RWPE2 (cell line): ENCODE data around the gene PCDH1.

Experiments
- ATAC-seq: fragments of 200-7000 bp; cut with Tn5 transposase; 3 replicates; pipeline ENCODE4 v1.9.1; 2021; ENCODE audit warnings: low read depth
- DNase-seq: peaks from one replicate; pipeline ENCODE4 v3.0.0-alpha.2; 2020; ENCODE audit warnings: low spot score
- H3K27ac ChIP-seq: fragments of 450-650 bp; 2 replicates; pipeline ENCODE4 v1.5.1; 2017; ENCODE audit warnings: mild to moderate bottlenecking; ENCODE audit not compliant: poor library complexity, severe bottlenecking
- H3K27me3 ChIP-seq: fragments of 250-450 bp; sonication (Bioruptor Pico); 2 replicates; pipeline ENCODE4 v1.5.1; 2021; ENCODE audit warnings: mild to moderate bottlenecking, moderate library complexity; ENCODE audit not compliant: insufficient read depth, poor library complexity, severe bottlenecking
- H3K36me3 ChIP-seq: fragments of 250-450 bp; sonication (Bioruptor Pico); 2 replicates; pipeline ENCODE4 v1.5.1; 2020; ENCODE audit warnings: low read depth, mild to moderate bottlenecking, moderate library complexity
- H3K4me1 ChIP-seq: fragments of 250-450 bp; sonication (Bioruptor Pico); 2 replicates; pipeline ENCODE4 v1.5.1; 2021; ENCODE audit warnings: mild to moderate bottlenecking, moderate library complexity; ENCODE audit not compliant: insufficient read depth, poor library complexity, severe bottlenecking
- H3K4me3 ChIP-seq: fragments of 250-450 bp; sonication (Bioruptor Pico); 2 replicates; pipeline ENCODE4 v1.5.1; 2021; ENCODE audit warnings: mild to moderate bottlenecking, moderate library complexity; ENCODE audit not compliant: severe bottlenecking
- H3K9me3 ChIP-seq: fragments of 250-450 bp; sonication (Bioruptor Pico); 2 replicates; pipeline ENCODE4 v1.5.1; 2021; ENCODE audit warnings: mild to moderate bottlenecking, moderate library complexity; ENCODE audit not compliant: severe bottlenecking
- TF ChIP-seq, protein P1 (sequence below): fragments of 450-650 bp; IDR thresholded peaks from one replicate; pipeline ENCODE4 v1.5.1; 2017; ENCODE audit warnings: mild to moderate bottlenecking, moderate library complexity; ENCODE audit not compliant: poor library complexity, severe bottlenecking

PCDH1 gene

GRCh38 chr5:141856037-141856790 is 22.0 kb downstream of the PCDH1 start:
- DNase-seq (no peak), ATAC-seq (no peak)
- no peaks in the 10 kb centered on the region for H3K36me3 ChIP-seq
- no peak overlapping the region for H3K4me3 ChIP-seq
- H3K27ac ChIP-seq = no peak overlapping the region
- TF ChIP-seq, protein P1, sequence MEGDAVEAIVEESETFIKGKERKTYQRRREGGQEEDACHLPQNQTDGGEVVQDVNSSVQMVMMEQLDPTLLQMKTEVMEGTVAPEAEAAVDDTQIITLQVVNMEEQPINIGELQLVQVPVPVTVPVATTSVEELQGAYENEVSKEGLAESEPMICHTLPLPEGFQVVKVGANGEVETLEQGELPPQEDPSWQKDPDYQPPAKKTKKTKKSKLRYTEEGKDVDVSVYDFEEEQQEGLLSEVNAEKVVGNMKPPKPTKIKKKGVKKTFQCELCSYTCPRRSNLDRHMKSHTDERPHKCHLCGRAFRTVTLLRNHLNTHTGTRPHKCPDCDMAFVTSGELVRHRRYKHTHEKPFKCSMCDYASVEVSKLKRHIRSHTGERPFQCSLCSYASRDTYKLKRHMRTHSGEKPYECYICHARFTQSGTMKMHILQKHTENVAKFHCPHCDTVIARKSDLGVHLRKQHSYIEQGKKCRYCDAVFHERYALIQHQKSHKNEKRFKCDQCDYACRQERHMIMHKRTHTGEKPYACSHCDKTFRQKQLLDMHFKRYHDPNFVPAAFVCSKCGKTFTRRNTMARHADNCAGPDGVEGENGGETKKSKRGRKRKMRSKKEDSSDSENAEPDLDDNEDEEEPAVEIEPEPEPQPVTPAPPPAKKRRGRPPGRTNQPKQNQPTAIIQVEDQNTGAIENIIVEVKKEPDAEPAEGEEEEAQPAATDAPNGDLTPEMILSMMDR = no peak
- H3K4me1 ChIP-seq = no peaks in the 10 kb centered on the region
- no peaks in the 10 kb centered on the region for H3K9me3 ChIP-seq
- no peaks in the 10 kb centered on the region for H3K27me3 ChIP-seq

DNA sequence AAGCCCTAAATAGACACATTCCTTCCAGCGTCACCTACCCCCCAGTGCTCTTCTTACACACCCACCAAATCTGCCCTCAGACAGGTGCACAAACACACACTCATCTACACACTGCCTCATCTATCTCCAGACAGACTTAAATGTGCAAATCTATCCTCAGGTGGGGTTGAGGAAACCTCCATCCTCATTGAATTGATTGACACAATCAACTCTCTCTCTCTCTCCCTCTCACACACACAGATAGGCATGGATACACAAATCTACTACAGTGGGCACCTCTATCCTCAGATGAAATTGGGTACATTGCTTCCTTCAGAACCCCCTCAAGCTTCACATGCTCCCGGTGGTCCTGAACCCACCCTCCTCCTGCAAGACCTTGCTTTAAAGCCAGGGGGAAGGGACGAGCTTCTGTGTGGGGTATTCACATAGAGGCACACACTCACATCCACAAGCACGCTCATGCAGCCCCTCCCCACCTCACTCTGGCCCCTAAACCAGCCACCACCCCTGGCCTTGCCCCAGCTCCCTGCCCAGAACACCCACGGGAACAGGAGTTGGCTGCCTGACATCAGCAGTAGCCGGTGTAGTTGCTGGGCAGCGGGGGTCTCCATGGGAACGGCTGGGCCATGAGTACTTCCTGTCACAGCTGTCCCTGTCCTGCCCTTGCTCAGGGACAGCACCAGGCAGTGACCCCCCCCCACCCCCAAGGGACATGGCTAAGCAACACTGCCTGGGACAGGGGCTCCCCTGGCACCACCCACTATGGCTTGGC is 22.8 kb downstream of the PCDH1 start:
- no peaks in the 10 kb centered on the region for H3K36me3 ChIP-seq
- TF ChIP-seq, protein P1 = no peak
- H3K9me3 ChIP-seq = no peaks in the 10 kb centered on the region
- no peaks in the 10 kb centered on the region for H3K4me1 ChIP-seq
- ATAC-seq (no peak), DNase-seq (no peak)
- H3K27ac ChIP-seq = no peak overlapping the region
- no peak overlapping the region for H3K4me3 ChIP-seq
- H3K27me3 ChIP-seq = no peaks in the 10 kb centered on the region

- H3K27me3 ChIP-seq = no peaks in the 10 kb centered on the region
- H3K27ac ChIP-seq = no peak overlapping the region
- H3K4me3 ChIP-seq = no peak overlapping the region
- H3K36me3 ChIP-seq = no peaks in the 10 kb centered on the region
- ATAC-seq = no peak
- H3K4me1 ChIP-seq = peaks cover under 1% of the 10 kb centered on the region
- TF ChIP-seq, protein P1 = no peak
- no peaks in the 10 kb centered on the region for H3K9me3 ChIP-seq
- no peak for DNase-seq
These were observed 24.1 kb downstream of the PCDH1 start for GRCh38 chr5:141853895-141854626.

DNA sequence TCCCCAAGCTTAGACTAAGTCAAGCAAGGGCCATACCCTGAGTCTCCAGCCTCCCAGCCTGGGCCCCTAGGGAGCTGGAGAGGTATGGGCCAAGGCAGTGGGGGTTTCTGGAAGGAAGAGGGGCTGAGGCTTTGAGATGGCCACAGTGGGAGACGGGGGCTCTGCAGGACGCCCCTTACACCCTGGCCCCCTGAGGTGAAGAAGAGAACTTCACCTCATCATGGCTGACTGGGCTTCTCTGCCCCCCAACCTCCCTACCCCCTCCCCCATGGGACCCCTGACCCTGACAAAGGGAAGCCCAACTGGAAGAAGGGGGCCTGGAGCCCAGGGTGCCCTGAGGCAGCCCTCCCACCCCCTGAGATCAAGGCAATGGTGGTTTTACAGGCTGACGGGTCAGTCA is 25.8 kb downstream of the PCDH1 start:
- Histone ChIP-seq H3K36me3 (no peaks in the 10 kb centered on the region), H3K27me3 (no peaks in the 10 kb centered on the region), H3K9me3 (no peaks in the 10 kb centered on the region), H3K4me1 (peaks cover 10% of the 10 kb centered on the region), H3K4me3 (no peak overlapping the region), H3K27ac (no peak overlapping the region)
- DNase-seq (no peak), ATAC-seq (no peak)
- TF ChIP-seq, protein P1 = no peak
